HepG2 (cell line): ENCODE results near the gene NINJ2. TPM values are rescaled to one million over a fixed set of nuclear protein-coding genes. Genes with fewer than 3 reads are reported as not detected.

Source experiments
- ATF1 ChIP-seq: IDR thresholded peaks from 2 replicates; pipeline ENCODE4 v1.6.1; 2016; ENCODE audit warnings: mild to moderate bottlenecking, control low read depth
- CHCHD3 ChIP-seq: sonication (generic); formaldehyde crosslinking; IDR thresholded peaks from 2 replicates; pipeline ENCODE4 v1.8.0; 2022; ENCODE audit warnings: mild to moderate bottlenecking, missing genetic modification reagents, moderate library complexity
- CHD4 ChIP-seq: fragments of 200-600 bp; sonication (generic); IDR thresholded peaks from 2 replicates; pipeline ENCODE4 v1.7.0; 2017; ENCODE audit warnings: mild to moderate bottlenecking, low read length, borderline replicate concordance
- LRRFIP1 ChIP-seq: sonication (generic); formaldehyde crosslinking; conservative IDR thresholded peaks from 2 replicates; pipeline ENCODE4 v1.4.0; 2020; ENCODE audit warnings: missing genetic modification reagents
- REST ChIP-seq, 2 experiments: IDR thresholded peaks; 2 replicates each; pipeline ENCODE4 v1.6.1; 2011 to 2012; ENCODE audit warnings: low read length in 2 of 2, borderline replicate concordance in 1 of 2, low read depth in 1 of 2, mild to moderate bottlenecking in 1 of 2, moderate library complexity in 1 of 2
- SETDB1 ChIP-seq: sonication (generic); formaldehyde crosslinking; IDR thresholded peaks from 2 replicates; pipeline ENCODE4 v1.5.1; 2020; ENCODE audit warnings: missing genetic modification reagents, mild to moderate bottlenecking, borderline replicate concordance
- YEATS4 ChIP-seq: sonication (generic); formaldehyde crosslinking; IDR thresholded peaks from 2 replicates; pipeline ENCODE4 v1.4.0; 2020; ENCODE audit warnings: missing genetic modification reagents, borderline replicate concordance
- ZNF609 ChIP-seq: sonication (generic); formaldehyde crosslinking; IDR thresholded peaks from 2 replicates; pipeline ENCODE4 v1.4.0; 2020; ENCODE audit warnings: mild to moderate bottlenecking, missing genetic modification reagents, borderline replicate concordance
- ZNF652 ChIP-seq: IDR thresholded peaks from 2 replicates; pipeline ENCODE4 v1.6.1; 2016; ENCODE audit warnings: low read depth, borderline replicate concordance
- ZNF747 ChIP-seq: sonication (generic); formaldehyde crosslinking; IDR thresholded peaks from 2 replicates; pipeline ENCODE4 v1.8.1; 2023; ENCODE audit warnings: missing genetic modification reagents, mild to moderate bottlenecking, borderline replicate concordance
- ZNF770 ChIP-seq: sonication (generic); formaldehyde crosslinking; IDR thresholded peaks from 2 replicates; pipeline ENCODE4 v1.5.0; 2020; ENCODE audit warnings: mild to moderate bottlenecking, missing genetic modification reagents
- ZNF772 ChIP-seq: sonication (generic); formaldehyde crosslinking; IDR thresholded peaks from 2 replicates; pipeline ENCODE4 v1.5.0; 2020; ENCODE audit warnings: mild to moderate bottlenecking, missing genetic modification reagents
- ZNF839 ChIP-seq: sonication (generic); formaldehyde crosslinking; IDR thresholded peaks from 2 replicates; pipeline ENCODE4 v1.4.0; 2020; ENCODE audit warnings: missing genetic modification reagents, mild to moderate bottlenecking, borderline replicate concordance
- polyA plus RNA-seq, 8 experiments: library from polyadenylated mRNA; depleted of rRNA in 3 of 8; stranded (reverse) in 7 of 8; unstranded in 1 of 8; fragments of >200 nt; fragmentation: Illumina TruSeq in 4 of 8; extraction: Trizol in 4 of 8; gene quantifications; 2 replicates each; pipeline versions ENCODE4 v1.2.1 to v1.2.3, GENCODE V29; 2011 to 2016; ENCODE audit warnings: low read depth in 4 of 8, missing spikeins in 1 of 8, mixed read lengths in 1 of 8; ENCODE audit not compliant: insufficient read depth in 1 of 8
- total RNA-seq, 5 experiments: library from RNA; depleted of rRNA; stranded (reverse); fragments of >200 nt; fragmentation: Illumina TruSeq; extraction: Trizol; gene quantifications; 2 replicates each; pipeline ENCODE4 v1.2.3, GENCODE V29; 2016; ENCODE audit warnings: low read depth in 1 of 5

Gene NINJ2
- total and polyA plus RNA-seq, 2 of the 13 experiments (the other 11 are each of a cell fraction or from before 2014, with no cell fraction given): 0.62 to 3.8 TPM

- TF ChIP-seq CHD4 (0 out of 2 replicates have a peak, but pooled peaks have one; percentile 12), ZNF772 (CRISPR knock-in tag) (peak; percentile 86), ZNF839 (CRISPR knock-in tag) (no peak), ZNF770 (CRISPR knock-in tag) (peak; percentile 66), ZNF609 (CRISPR knock-in tag) (peak; percentile 95), ZNF747 (peak; percentile 92), CHCHD3 (CRISPR knock-in tag) (no peak), ATF1 (no peak), LRRFIP1 (no peak), REST (IDR thresholded peaks at IDR 0.05; ENCODE audit: borderline replicate concordance in 1 of 2, low read depth in 1 of 2, low read length in 2 of 2) (peak in 1 of 2 experiments; percentile 30; a peak in 1 of 4 replicates), YEATS4 (CRISPR knock-in tag) (peak; percentile 82), SETDB1 (CRISPR knock-in tag) (no peak), ZNF652 (CRISPR knock-in tag) (peak; percentile 44; the same call in 1 of the 2 replicates)
Observed at GRCh38 chr12:646442-647384, 16.5 kb downstream of the NINJ2 start (continued).
